Measurements from ENCODE around the gene FSD1. TPM values are rescaled to one million over a fixed set of nuclear protein-coding genes. Genes with fewer than 3 reads are reported as not detected.

Gene FSD1
- total RNA-seq = 1 to 10 TPM in 1 of 3 donors, under 1 TPM in 2; 0.64 to 2.0 (median 0.84) TPM
- long read RNA-seq, donor 1, partial matches to known transcripts = 1 of 4 reads
- long read RNA-seq, donor 1, other reads (novel, unspliced or antisense) = 0 of 4 reads
- long read RNA-seq, donor 2 = 0 reads

GRCh38 chr19:4304538-4305256 lies at the start of gene FSD1:
Gene FSD1, plus strand, starts transcription at chr19:4304598. Its CDS starts 149 bp downstream, at chr19:4304747.
- H3K4me3 ChIP-seq = no peak within 1 kb of the TSS
- intact Hi-C loops (cut with DNase I, micrococcal nuclease) = no loop called here
- H3K9me3 ChIP-seq = no peaks in the 10 kb centered on the region
- no peaks in the 10 kb centered on the region for H3K4me1 ChIP-seq (ENCODE audit: low read depth)
- ATAC-seq = peak; percentile 65
- no peak for TF ChIP-seq CTCF (IDR thresholded peaks at IDR 0.05)
- H3K36me3 ChIP-seq (ENCODE audit: low read depth) = no peaks in the 10 kb centered on the region
- DNase-seq = peak in 1 of 3 donors; percentile 59

GRCh38 chr19:4256563-4256962 lies 47.8 kb upstream of the FSD1 start:
- TF ChIP-seq CTCF (IDR thresholded peaks at IDR 0.05) = no peak
- intact Hi-C loops (cut with DNase I, micrococcal nuclease) = no loop called here
- Histone ChIP-seq H3K36me3 (ENCODE audit: low read depth) (peaks cover 13% of the 10 kb centered on the region), H3K9me3 (peaks cover 5% of the 10 kb centered on the region), H3K4me1 (ENCODE audit: low read depth) (no peaks in the 10 kb centered on the region), H3K4me3 (no peak overlapping the region)
- no peak for ATAC-seq
- DNase-seq = no peak

- DNase-seq (no peak), ATAC-seq (no peak)
- peaks cover 14% of the 10 kb centered on the region for H3K36me3 ChIP-seq (ENCODE audit: low read depth)
- intact Hi-C loops (cut with DNase I, micrococcal nuclease) = no loop called here
- no peak for TF ChIP-seq CTCF (IDR thresholded peaks at IDR 0.05)
- H3K4me3 ChIP-seq = no peak overlapping the region
- H3K4me1 ChIP-seq (ENCODE audit: low read depth) = no peaks in the 10 kb centered on the region
- H3K9me3 ChIP-seq = peaks cover 5% of the 10 kb centered on the region
Observed at GRCh38 chr19:4257025-4257424, 47.4 kb upstream of the FSD1 start.

GRCh38 chr19:4258181-4258580 lies 46.2 kb upstream of the FSD1 start:
- Histone ChIP-seq H3K4me3 (no peak overlapping the region), H3K36me3 (ENCODE audit: low read depth) (peaks cover 17% of the 10 kb centered on the region), H3K9me3 (peaks cover 5% of the 10 kb centered on the region), H3K4me1 (ENCODE audit: low read depth) (no peaks in the 10 kb centered on the region)
- intact Hi-C loops (cut with DNase I, micrococcal nuclease) = no loop called here
- ATAC-seq (no peak), DNase-seq (no peak)
- no peak for TF ChIP-seq CTCF (IDR thresholded peaks at IDR 0.05)

GRCh38 chr19:4260613-4261191 lies 43.7 kb upstream of the FSD1 start:
- H3K4me3 ChIP-seq = no peak overlapping the region
- no peaks in the 10 kb centered on the region for H3K4me1 ChIP-seq (ENCODE audit: low read depth)
- H3K36me3 ChIP-seq (ENCODE audit: low read depth) = peaks cover 8% of the 10 kb centered on the region
- no peak for TF ChIP-seq CTCF (IDR thresholded peaks at IDR 0.05)
- intact Hi-C loops (cut with DNase I, micrococcal nuclease) = loop anchor here in 1 of 2 donors (10.0 kb wide), 1 partner anchor 94 kb away; no protein-coding TSS in a partner anchor
- ATAC-seq = no peak
- H3K9me3 ChIP-seq = peaks cover 5% of the 10 kb centered on the region
- DNase-seq = no peak

Measured in mucosa of descending colon (tissue), 3 donors.